ENCODE data around the gene ZNF774.
A peak's percentile ranks its signal among the peaks of the same experiment; 100 is the strongest.

Gene ZNF774

DNA sequence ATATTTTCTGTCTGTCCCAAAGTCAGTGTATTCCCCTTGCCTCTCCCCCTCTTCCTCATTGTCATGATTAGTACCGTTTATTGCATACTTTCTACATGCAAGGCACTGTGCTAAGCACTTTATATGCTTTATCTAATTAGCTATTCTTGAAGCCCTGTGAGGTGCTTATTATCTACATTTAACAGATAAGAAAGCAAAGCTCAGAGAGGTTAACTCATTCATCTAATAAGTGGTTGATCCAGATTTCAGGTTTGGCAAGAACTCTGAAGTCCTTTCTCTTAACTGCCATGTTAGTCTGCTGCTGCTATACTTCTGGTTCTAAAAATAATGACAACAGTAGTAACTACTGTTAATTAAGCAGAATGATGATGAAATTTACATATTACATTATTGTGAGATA is 49.4 kb downstream of the ZNF774 start:
- DNase-seq (ENCODE audit: low spot score) (no peak), ATAC-seq (ENCODE audit: low read depth) (no peak)
- no peaks in the 10 kb centered on the region for H3K27me3 ChIP-seq (ENCODE audit: insufficient read depth, poor library complexity, severe bottlenecking)
- H3K27ac ChIP-seq (ENCODE audit: poor library complexity, severe bottlenecking) = peak overlapping the region; percentile 96
- peaks cover 68% of the 10 kb centered on the region for H3K4me1 ChIP-seq (ENCODE audit: insufficient read depth, poor library complexity, severe bottlenecking)
- peaks cover 25% of the 10 kb centered on the region for H3K36me3 ChIP-seq (ENCODE audit: low read depth)
- no peaks in the 10 kb centered on the region for H3K9me3 ChIP-seq (ENCODE audit: severe bottlenecking)
- TF ChIP-seq, protein P1, sequence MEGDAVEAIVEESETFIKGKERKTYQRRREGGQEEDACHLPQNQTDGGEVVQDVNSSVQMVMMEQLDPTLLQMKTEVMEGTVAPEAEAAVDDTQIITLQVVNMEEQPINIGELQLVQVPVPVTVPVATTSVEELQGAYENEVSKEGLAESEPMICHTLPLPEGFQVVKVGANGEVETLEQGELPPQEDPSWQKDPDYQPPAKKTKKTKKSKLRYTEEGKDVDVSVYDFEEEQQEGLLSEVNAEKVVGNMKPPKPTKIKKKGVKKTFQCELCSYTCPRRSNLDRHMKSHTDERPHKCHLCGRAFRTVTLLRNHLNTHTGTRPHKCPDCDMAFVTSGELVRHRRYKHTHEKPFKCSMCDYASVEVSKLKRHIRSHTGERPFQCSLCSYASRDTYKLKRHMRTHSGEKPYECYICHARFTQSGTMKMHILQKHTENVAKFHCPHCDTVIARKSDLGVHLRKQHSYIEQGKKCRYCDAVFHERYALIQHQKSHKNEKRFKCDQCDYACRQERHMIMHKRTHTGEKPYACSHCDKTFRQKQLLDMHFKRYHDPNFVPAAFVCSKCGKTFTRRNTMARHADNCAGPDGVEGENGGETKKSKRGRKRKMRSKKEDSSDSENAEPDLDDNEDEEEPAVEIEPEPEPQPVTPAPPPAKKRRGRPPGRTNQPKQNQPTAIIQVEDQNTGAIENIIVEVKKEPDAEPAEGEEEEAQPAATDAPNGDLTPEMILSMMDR (IDR thresholded peaks at IDR 0.05; ENCODE audit: poor library complexity, severe bottlenecking) = no peak
- no peak overlapping the region for H3K4me3 ChIP-seq (ENCODE audit: severe bottlenecking)

DNA sequence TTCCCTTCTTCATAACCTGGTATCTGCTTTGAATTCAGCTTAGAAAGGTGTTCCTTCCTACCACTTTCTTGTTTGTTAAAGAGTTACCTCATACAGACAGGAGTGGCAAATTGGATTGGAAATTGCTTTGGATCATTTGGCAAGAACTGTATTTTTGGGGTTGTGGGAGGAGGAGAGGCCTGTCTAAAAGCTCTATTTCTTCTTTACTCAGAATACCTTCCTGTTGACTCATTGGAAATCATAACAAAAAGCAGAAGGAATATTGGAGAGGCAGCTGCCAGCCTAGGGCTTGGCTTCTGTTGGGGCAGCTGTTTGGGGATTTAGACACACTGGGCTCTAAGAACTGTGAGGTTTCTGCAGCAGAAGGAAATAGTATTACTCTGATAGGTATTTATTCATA is 50.1 kb downstream of the ZNF774 start:
- no peak overlapping the region for H3K4me3 ChIP-seq (ENCODE audit: severe bottlenecking)
- DNase-seq (ENCODE audit: low spot score) (peak; percentile 81), ATAC-seq (ENCODE audit: low read depth) (peak; percentile 90)
- peaks cover 24% of the 10 kb centered on the region for H3K36me3 ChIP-seq (ENCODE audit: low read depth)
- TF ChIP-seq, protein P1 (IDR thresholded peaks at IDR 0.05; ENCODE audit: poor library complexity, severe bottlenecking) = no peak
- H3K9me3 ChIP-seq (ENCODE audit: severe bottlenecking) = no peaks in the 10 kb centered on the region
- H3K27ac ChIP-seq (ENCODE audit: poor library complexity, severe bottlenecking) = peak overlapping the region; percentile 96
- H3K4me1 ChIP-seq (ENCODE audit: insufficient read depth, poor library complexity, severe bottlenecking) = peaks cover 75% of the 10 kb centered on the region
- no peaks in the 10 kb centered on the region for H3K27me3 ChIP-seq (ENCODE audit: insufficient read depth, poor library complexity, severe bottlenecking)

DNA sequence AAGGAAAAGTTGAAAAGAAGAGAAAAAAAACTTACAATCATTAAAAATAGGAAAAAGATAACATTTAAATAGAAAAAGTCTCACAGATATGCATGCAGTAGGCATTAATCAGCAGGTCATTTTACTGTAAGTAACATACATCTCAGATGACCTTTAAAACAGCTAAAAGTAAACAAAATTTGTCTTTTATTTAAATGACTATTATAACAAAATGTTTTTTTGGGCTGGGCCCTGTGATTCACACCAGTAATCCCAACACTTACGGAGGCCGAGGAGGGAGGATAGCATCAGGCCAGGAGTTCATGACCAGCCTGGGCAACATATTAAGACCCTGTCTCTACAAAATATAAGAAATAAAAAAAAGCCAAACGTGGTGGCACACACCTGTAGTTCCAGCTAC is 50.7 kb downstream of the ZNF774 start:
- TF ChIP-seq, protein P1 (IDR thresholded peaks at IDR 0.05; ENCODE audit: poor library complexity, severe bottlenecking) = no peak
- Histone ChIP-seq H3K4me1 (ENCODE audit: insufficient read depth, poor library complexity, severe bottlenecking) (peaks cover 81% of the 10 kb centered on the region), H3K27me3 (ENCODE audit: insufficient read depth, poor library complexity, severe bottlenecking) (no peaks in the 10 kb centered on the region), H3K36me3 (ENCODE audit: low read depth) (peaks cover 27% of the 10 kb centered on the region), H3K4me3 (ENCODE audit: severe bottlenecking) (no peak overlapping the region), H3K27ac (ENCODE audit: poor library complexity, severe bottlenecking) (peak overlapping the region; percentile 96), H3K9me3 (ENCODE audit: severe bottlenecking) (no peaks in the 10 kb centered on the region)
- DNase-seq (ENCODE audit: low spot score) = no peak
- ATAC-seq (ENCODE audit: low read depth) = no peak

DNA sequence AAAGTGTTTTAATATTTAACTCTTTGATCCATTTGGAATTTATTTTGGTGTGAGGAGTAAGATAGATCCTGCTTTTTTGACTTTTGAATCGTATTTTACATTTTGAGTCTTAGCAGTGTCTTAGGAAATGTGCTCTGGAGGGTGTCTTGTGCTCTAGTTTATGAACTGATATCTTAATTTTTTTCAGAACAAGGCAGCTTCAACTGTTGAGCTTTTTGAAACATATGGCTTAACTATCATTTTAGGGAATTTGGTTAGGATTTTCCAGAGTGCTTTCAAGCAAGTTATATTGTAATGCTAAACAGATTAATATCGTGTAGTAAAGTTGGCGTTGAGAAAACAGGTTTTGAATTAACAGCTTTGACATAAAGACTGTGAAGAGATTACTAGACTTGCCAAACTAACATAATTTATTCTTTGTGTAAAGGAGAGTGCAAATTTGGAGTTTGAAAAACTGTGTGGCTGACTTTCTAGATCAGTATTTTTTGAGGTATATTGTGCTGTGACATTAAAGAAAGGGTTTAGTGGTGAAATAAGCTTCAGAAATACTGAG is 53.0 kb downstream of the ZNF774 start:
- Histone ChIP-seq H3K4me1 (ENCODE audit: insufficient read depth, poor library complexity, severe bottlenecking) (peaks cover 74% of the 10 kb centered on the region), H3K36me3 (ENCODE audit: low read depth) (peaks cover 33% of the 10 kb centered on the region), H3K9me3 (ENCODE audit: severe bottlenecking) (no peaks in the 10 kb centered on the region), H3K27ac (ENCODE audit: poor library complexity, severe bottlenecking) (peak overlapping the region; percentile 24), H3K27me3 (ENCODE audit: insufficient read depth, poor library complexity, severe bottlenecking) (no peaks in the 10 kb centered on the region), H3K4me3 (ENCODE audit: severe bottlenecking) (no peak overlapping the region)
- DNase-seq (ENCODE audit: low spot score) (no peak), ATAC-seq (ENCODE audit: low read depth) (no peak)
- TF ChIP-seq, protein P1 (IDR thresholded peaks at IDR 0.05; ENCODE audit: poor library complexity, severe bottlenecking) = no peak

DNA sequence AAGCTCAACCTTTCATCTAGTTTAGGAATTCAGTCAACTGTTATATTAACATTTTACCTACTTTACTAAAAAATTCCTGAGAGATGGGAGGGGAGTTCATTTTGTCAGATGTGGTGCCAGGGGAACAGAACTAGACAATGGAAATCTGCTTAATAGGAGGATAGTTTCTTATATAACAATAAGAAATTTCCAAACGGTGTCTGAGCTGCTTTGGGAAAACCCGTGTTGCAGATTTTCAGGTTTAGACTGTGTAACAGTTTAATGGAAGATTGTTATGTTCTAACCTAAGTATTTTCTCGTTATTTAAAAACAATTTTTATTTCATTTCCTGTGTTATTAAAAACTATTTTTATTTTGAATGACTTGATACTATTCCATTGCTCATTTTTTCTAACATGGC is 55.3 kb downstream of the ZNF774 start:
- Histone ChIP-seq H3K4me1 (ENCODE audit: insufficient read depth, poor library complexity, severe bottlenecking) (peaks cover 66% of the 10 kb centered on the region), H3K27me3 (ENCODE audit: insufficient read depth, poor library complexity, severe bottlenecking) (no peaks in the 10 kb centered on the region), H3K9me3 (ENCODE audit: severe bottlenecking) (no peaks in the 10 kb centered on the region), H3K4me3 (ENCODE audit: severe bottlenecking) (no peak overlapping the region), H3K27ac (ENCODE audit: poor library complexity, severe bottlenecking) (peak overlapping the region; percentile 29), H3K36me3 (ENCODE audit: low read depth) (peaks cover 30% of the 10 kb centered on the region)
- ATAC-seq (ENCODE audit: low read depth) = no peak
- TF ChIP-seq, protein P1 (IDR thresholded peaks at IDR 0.05; ENCODE audit: poor library complexity, severe bottlenecking) = no peak
- no peak for DNase-seq (ENCODE audit: low spot score)

Measured in RWPE2 (cell line).